GM12878 (cell line): ENCODE results near the gene WEE2. TPM values are rescaled to one million over a fixed set of nuclear protein-coding genes. Genes with fewer than 3 reads are reported as not detected.

ENCODE experiments used
- ATAC-seq: fragments of 200-7000 bp; cut with Tn5 transposase; 3 replicates; pipeline ENCODE4 v1.9.1; 2020; ENCODE audit warnings: mild to moderate bottlenecking, moderate library complexity
- BruUV-seq: library from RNA; stranded (reverse); fragments of 400-500 nt; replicated peaks from 2 replicates; lab custom pipeline; 2021; lab: Mats Ljungman, UMichigan
- CTCF ChIA-PET: fragments of 300-600 bp; sonication (Branson Sonifier 250); formaldehyde crosslinking; extraction: SDS; loops from one replicate; lab custom pipeline; 2021; ENCODE audit warnings: inconsistent platforms; lab: Yijun Ruan, JAX
- POLR2A ChIA-PET: fragments of 350-600 bp; formaldehyde crosslinking; extraction: SDS; loops from one replicate; lab custom pipeline; 2021; ENCODE audit warnings: inconsistent platforms; lab: Charles Lee
- RAD21 ChIA-PET: fragments of 300-600 bp; sonication (Branson Sonifier 250); formaldehyde crosslinking; loops from one replicate; lab custom pipeline; 2023; ENCODE audit warnings: antibody characterized with exemption; ENCODE audit not compliant: unreplicated experiment; lab: Charles Lee
- SMC1A ChIA-PET: fragments of 300-600 bp; sonication (Branson Sonifier 250); formaldehyde crosslinking; loops from one replicate; lab custom pipeline; 2023; ENCODE audit not compliant: unreplicated experiment, uncharacterized antibody; lab: Charles Lee
- DNase-seq: peaks from one replicate; pipeline ENCODE4 v3.0.0-alpha.2; 2011; ENCODE audit warnings: low read depth, low spot score
- FAIRE-seq: peaks from 3 replicates; lab custom pipeline; 2011; peaks lifted over from hg19 to GRCh38; lab: Jason Lieb, UNC
- H2AFZ ChIP-seq: 2 replicates; pipeline ENCODE4 v1.6.0; 2011; ENCODE audit warnings: low read depth, low read length, control low read depth; ENCODE audit not compliant: control insufficient read depth
- H3K27ac ChIP-seq: 2 replicates; pipeline ENCODE4 v1.5.1; 2011; ENCODE audit warnings: control low read depth; ENCODE audit not compliant: control insufficient read depth, insufficient read depth
- H3K27me3 ChIP-seq, 2 experiments: replicated peaks in 1 of 2; 2 replicates each; pipeline versions ENCODE4 v1.6.0 to v1.6.1; 2011; ENCODE audit warnings: low read length in 1 of 2; ENCODE audit not compliant: control insufficient read depth in 2 of 2, insufficient read depth in 2 of 2
- H3K36me3 ChIP-seq, 2 experiments: 2 replicates each; pipeline ENCODE4 v1.5.1; 2011; ENCODE audit warnings: low read length in 1 of 2; ENCODE audit not compliant: control insufficient read depth in 2 of 2, insufficient read depth in 2 of 2
- H3K4me1 ChIP-seq: 2 replicates; pipeline ENCODE4 v1.6.1; 2011; ENCODE audit warnings: mild to moderate bottlenecking, low read length, moderate library complexity, mixed read lengths; ENCODE audit not compliant: control insufficient read depth, insufficient read depth
- H3K4me2 ChIP-seq: 2 replicates; pipeline ENCODE4 v1.6.0; 2011; ENCODE audit warnings: control low read depth; ENCODE audit not compliant: control insufficient read depth, insufficient read depth
- H3K4me3 ChIP-seq: fragments of 200-600 bp; sonication (generic); 2 replicates; pipeline ENCODE4 v1.5.1; 2016
- H3K79me2 ChIP-seq: 2 replicates; pipeline ENCODE4 v1.6.0; 2011; ENCODE audit warnings: low read length; ENCODE audit not compliant: control insufficient read depth, insufficient read depth
- H3K9ac ChIP-seq: 2 replicates; pipeline ENCODE4 v1.8.0; 2011; ENCODE audit warnings: low read length, control low read depth, mixed read lengths; ENCODE audit not compliant: control insufficient read depth, insufficient read depth
- H3K9me3 ChIP-seq: replicated peaks from 3 replicates; pipeline ENCODE4 v1.5.1; 2011; ENCODE audit warnings: mild to moderate bottlenecking, low read length; ENCODE audit not compliant: control insufficient read depth, insufficient read depth
- H4K20me1 ChIP-seq: 2 replicates; pipeline ENCODE4 v1.6.0; 2011; ENCODE audit not compliant: control insufficient read depth, insufficient read depth
- BMI1 ChIP-seq: fragments of 450-650 bp; IDR thresholded peaks from 2 replicates; pipeline ENCODE4 v1.6.1; 2016; ENCODE audit warnings: mild to moderate bottlenecking, moderate library complexity, borderline replicate concordance
- EZH2 ChIP-seq: IDR thresholded peaks from 2 replicates; pipeline ENCODE4 v1.6.1; 2012; ENCODE audit warnings: low read depth, mild to moderate bottlenecking, control low read depth, inconsistent platforms, low read length, borderline replicate concordance; ENCODE audit not compliant: control insufficient read depth
- GABPA ChIP-seq: IDR thresholded peaks from 2 replicates; pipeline ENCODE4 v1.6.1; 2014; ENCODE audit warnings: antibody characterized with exemption, low read depth, mild to moderate bottlenecking, inconsistent platforms
- HDAC2 ChIP-seq: fragments of 200-600 bp; sonication (generic); IDR thresholded peaks from 2 replicates; pipeline ENCODE4 v1.6.1; 2017
- JUND ChIP-seq: IDR thresholded peaks from 2 replicates; pipeline ENCODE4 v1.6.1; 2012; ENCODE audit warnings: low read depth, mild to moderate bottlenecking, low read length, improper control_type of control experiment, moderate library complexity
- MXI1 ChIP-seq: fragments of 150-350 bp; IDR thresholded peaks from 2 replicates; pipeline ENCODE4 v1.6.1; 2011; ENCODE audit warnings: low read depth, mild to moderate bottlenecking, inconsistent platforms, low read length, improper control_type of control experiment
- NFXL1 ChIP-seq: fragments of 450-650 bp; IDR thresholded peaks from 2 replicates; pipeline ENCODE4 v1.6.1; 2017; ENCODE audit warnings: antibody characterized with exemption, mild to moderate bottlenecking, borderline replicate concordance
- NR2C1 ChIP-seq: fragments of 450-650 bp; IDR thresholded peaks from 2 replicates; pipeline ENCODE4 v1.6.1; 2017; ENCODE audit warnings: antibody characterized with exemption, mild to moderate bottlenecking, moderate library complexity
- SPI1 ChIP-seq: IDR thresholded peaks from 2 replicates; pipeline ENCODE4 v1.6.1; 2011; ENCODE audit warnings: low read depth, mild to moderate bottlenecking, low read length, moderate library complexity, borderline replicate concordance; ENCODE audit not compliant: insufficient read depth
- STAT3 ChIP-seq: IDR thresholded peaks from 2 replicates; pipeline ENCODE4 v1.6.1; 2011; ENCODE audit warnings: low read depth, low read length, improper control_type of control experiment
- ZNF207 ChIP-seq: fragments of 450-650 bp; IDR thresholded peaks from 2 replicates; pipeline ENCODE4 v1.6.1; 2014; ENCODE audit warnings: antibody characterized with exemption, mild to moderate bottlenecking, borderline replicate concordance
- ZNF622 ChIP-seq: fragments of 450-650 bp; IDR thresholded peaks from 2 replicates; pipeline ENCODE4 v1.6.1; 2017; ENCODE audit warnings: mild to moderate bottlenecking, inconsistent platforms
- WGBS: methylation state at CpG from one replicate; pipeline ENCODE4 v1.1.6; 2016; ENCODE audit warnings: low lambda C conversion rate; ENCODE audit not compliant: insufficient replicate concordance, insufficient coverage; ENCODE audit errors: missing lambda C conversion rate; 5-methylcytosine and 5-hydroxymethylcytosine counted together
- in situ Hi-C: fragments of 300-500 bp; cut with MboI; formaldehyde crosslinking; loops from 9 replicates; pipeline ENCODE4 v1.14.3; 2018; ENCODE audit warnings: mixed read lengths
- intact Hi-C: fragments of 100-400 bp; cut with micrococcal nuclease; formaldehyde crosslinking; loops from one replicate; pipeline ENCODE4 v1.14.2; 2022; ENCODE audit not compliant: unreplicated experiment
- polyA plus RNA-seq, 11 experiments: library from polyadenylated mRNA; depleted of rRNA in 4 of 11; unstranded in 6 of 11; stranded (reverse) in 5 of 11; fragments of >200 nt; fragmentation: Nextera tagmentation in 4 of 11; fragmentation: Illumina TruSeq in 1 of 11; extraction: Ambion mirVana in 4 of 11; extraction: Trizol in 1 of 11; gene quantifications; 1 replicate in 1 of 11; 2 replicates in 10 of 11; pipeline versions ENCODE4 v1.2.1 to v1.2.3, GENCODE V29; 2011 to 2016; ENCODE audit warnings: inconsistent platforms in 2 of 11, missing spikeins in 2 of 11, low read depth in 1 of 11
- total RNA-seq, 4 experiments: library from RNA; depleted of rRNA in 3 of 4; stranded (reverse); fragments of >200 nt in 3 of 4; fragmentation: Illumina TruSeq in 1 of 4; extraction: Trizol in 1 of 4; gene quantifications; 2 replicates each; pipeline versions ENCODE4 v1.2.1 to v1.2.3, GENCODE V29; 2013 to 2021
- TF ChIP-seq, protein P1 (sequence below): fragments of 150-350 bp; IDR thresholded peaks from 2 replicates; pipeline ENCODE4 v1.6.1; 2014; ENCODE audit warnings: mild to moderate bottlenecking, low read depth, low read length
- TF ChIP-seq, protein P2 (sequence below): IDR thresholded peaks from 2 replicates; pipeline ENCODE4 v1.6.1; 2012; ENCODE audit warnings: low read length, inconsistent platforms
- TF ChIP-seq, protein P3 (sequence below): fragments of 450-650 bp; formaldehyde crosslinking; IDR thresholded peaks from 2 replicates; pipeline ENCODE4 v1.5.0; 2022; ENCODE audit warnings: mild to moderate bottlenecking, missing genetic modification characterization
- TF ChIP-seq, protein P4 (sequence below): fragments of 450-650 bp; IDR thresholded peaks from 2 replicates; pipeline ENCODE4 v1.6.1; 2017; ENCODE audit warnings: mild to moderate bottlenecking

The WEE2 gene
- total and polyA plus RNA-seq, 10 of the 15 experiments (the other 5 are each of a cell fraction or from before 2014, with no cell fraction given), result 0.02 to 0.03 (median 0.03) TPM; not detected in 7

DNA sequence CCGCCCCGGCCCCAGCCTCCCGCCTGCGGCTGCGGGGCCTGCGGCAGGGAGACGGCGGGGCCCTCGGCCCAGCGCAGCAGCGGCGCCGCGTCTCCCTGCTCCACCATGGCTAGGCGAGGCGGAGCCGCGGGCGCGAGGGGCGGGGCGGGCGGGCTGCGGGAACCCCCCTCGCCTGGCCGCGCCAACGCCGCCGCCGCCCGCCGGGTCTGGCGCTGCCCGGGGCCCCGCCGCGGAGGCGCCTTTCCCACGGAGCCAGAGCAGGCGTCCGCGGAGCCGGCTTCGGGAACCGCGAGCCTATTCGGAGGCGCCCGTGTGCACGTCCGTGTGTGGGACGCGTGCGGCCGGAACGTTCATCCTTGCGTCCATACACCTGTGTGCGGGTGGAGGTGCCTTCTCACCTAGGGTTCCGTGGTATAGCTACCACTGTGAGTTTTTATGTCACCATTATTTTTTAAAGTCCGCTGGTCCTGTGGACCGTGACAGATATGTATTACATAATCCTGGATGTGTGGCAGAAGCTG lies 6.0 kb upstream of the WEE2 start, which contains the start of gene DENND11:
Gene DENND11 (minus strand): TSS at position 120 of the 521 bp plus-strand sequence. CDS start 13 bp downstream, at position 107.
- POLR2A ChIA-PET, result interaction anchor here (0.9 to 1.5 kb wide), 3 partner anchors 9 to 36 kb away, joined by 3 to 5 read pairs (median 4); partner anchors contain the start of gene SSBP1
- BruUV-seq, result no TSS peak
- SMC1A ChIA-PET, result interaction anchor here (0.5 to 1.1 kb wide), 6 partner anchors 14 to 143 kb away, joined by 3 to 6 read pairs (median 3); partner anchors contain the start of gene SSBP1
- TF ChIP-seq ZNF207 (no peak), GABPA (no peak), SPI1 (no peak), HDAC2 (no peak), NR2C1 (no peak), ZNF622 (no peak), MXI1 (no peak), JUND (no peak), BMI1 (no peak), NFXL1 (no peak), STAT3 (no peak), EZH2 (no peak)
- TF ChIP-seq, protein P1, sequence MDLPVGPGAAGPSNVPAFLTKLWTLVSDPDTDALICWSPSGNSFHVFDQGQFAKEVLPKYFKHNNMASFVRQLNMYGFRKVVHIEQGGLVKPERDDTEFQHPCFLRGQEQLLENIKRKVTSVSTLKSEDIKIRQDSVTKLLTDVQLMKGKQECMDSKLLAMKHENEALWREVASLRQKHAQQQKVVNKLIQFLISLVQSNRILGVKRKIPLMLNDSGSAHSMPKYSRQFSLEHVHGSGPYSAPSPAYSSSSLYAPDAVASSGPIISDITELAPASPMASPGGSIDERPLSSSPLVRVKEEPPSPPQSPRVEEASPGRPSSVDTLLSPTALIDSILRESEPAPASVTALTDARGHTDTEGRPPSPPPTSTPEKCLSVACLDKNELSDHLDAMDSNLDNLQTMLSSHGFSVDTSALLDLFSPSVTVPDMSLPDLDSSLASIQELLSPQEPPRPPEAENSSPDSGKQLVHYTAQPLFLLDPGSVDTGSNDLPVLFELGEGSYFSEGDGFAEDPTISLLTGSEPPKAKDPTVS, result no peak
- TF ChIP-seq, protein P2, sequence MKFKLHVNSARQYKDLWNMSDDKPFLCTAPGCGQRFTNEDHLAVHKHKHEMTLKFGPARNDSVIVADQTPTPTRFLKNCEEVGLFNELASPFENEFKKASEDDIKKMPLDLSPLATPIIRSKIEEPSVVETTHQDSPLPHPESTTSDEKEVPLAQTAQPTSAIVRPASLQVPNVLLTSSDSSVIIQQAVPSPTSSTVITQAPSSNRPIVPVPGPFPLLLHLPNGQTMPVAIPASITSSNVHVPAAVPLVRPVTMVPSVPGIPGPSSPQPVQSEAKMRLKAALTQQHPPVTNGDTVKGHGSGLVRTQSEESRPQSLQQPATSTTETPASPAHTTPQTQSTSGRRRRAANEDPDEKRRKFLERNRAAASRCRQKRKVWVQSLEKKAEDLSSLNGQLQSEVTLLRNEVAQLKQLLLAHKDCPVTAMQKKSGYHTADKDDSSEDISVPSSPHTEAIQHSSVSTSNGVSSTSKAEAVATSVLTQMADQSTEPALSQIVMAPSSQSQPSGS, result no peak
- TF ChIP-seq, protein P3, sequence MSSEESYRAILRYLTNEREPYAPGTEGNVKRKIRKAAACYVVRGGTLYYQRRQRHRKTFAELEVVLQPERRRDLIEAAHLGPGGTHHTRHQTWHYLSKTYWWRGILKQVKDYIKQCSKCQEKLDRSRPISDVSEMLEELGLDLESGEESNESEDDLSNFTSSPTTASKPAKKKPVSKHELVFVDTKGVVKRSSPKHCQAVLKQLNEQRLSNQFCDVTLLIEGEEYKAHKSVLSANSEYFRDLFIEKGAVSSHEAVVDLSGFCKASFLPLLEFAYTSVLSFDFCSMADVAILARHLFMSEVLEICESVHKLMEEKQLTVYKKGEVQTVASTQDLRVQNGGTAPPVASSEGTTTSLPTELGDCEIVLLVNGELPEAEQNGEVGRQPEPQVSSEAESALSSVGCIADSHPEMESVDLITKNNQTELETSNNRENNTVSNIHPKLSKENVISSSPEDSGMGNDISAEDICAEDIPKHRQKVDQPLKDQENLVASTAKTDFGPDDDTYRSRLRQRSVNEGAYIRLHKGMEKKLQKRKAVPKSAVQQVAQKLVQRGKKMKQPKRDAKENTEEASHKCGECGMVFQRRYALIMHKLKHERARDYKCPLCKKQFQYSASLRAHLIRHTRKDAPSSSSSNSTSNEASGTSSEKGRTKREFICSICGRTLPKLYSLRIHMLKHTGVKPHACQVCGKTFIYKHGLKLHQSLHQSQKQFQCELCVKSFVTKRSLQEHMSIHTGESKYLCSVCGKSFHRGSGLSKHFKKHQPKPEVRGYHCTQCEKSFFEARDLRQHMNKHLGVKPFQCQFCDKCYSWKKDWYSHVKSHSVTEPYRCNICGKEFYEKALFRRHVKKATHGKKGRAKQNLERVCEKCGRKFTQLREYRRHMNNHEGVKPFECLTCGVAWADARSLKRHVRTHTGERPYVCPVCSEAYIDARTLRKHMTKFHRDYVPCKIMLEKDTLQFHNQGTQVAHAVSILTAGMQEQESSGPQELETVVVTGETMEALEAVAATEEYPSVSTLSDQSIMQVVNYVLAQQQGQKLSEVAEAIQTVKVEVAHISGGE, result no peak
- TF ChIP-seq, protein P4, sequence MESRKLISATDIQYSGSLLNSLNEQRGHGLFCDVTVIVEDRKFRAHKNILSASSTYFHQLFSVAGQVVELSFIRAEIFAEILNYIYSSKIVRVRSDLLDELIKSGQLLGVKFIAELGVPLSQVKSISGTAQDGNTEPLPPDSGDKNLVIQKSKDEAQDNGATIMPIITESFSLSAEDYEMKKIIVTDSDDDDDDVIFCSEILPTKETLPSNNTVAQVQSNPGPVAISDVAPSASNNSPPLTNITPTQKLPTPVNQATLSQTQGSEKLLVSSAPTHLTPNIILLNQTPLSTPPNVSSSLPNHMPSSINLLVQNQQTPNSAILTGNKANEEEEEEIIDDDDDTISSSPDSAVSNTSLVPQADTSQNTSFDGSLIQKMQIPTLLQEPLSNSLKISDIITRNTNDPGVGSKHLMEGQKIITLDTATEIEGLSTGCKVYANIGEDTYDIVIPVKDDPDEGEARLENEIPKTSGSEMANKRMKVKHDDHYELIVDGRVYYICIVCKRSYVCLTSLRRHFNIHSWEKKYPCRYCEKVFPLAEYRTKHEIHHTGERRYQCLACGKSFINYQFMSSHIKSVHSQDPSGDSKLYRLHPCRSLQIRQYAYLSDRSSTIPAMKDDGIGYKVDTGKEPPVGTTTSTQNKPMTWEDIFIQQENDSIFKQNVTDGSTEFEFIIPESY, result no peak

More for the DNA sequence above, 6.0 kb upstream of the WEE2 start, which contains the start of gene DENND11:
- DNase-seq (no peak), ATAC-seq (peak; percentile 67), FAIRE-seq (no peak)
- Histone ChIP-seq H3K4me2 (peak within 1 kb of the TSS; percentile 91), H2AFZ (peak within 1 kb of the TSS; percentile 85), H3K4me1 (peaks cover 4% of the 10 kb centered on the region; the same call in 1 of the 2 replicates), H3K79me2 (peaks cover 23% of the 10 kb centered on the region), H3K36me3 (no peaks in the 10 kb centered on the region), H3K9me3 (no peaks in the 10 kb centered on the region), H3K9ac (peak within 1 kb of the TSS; percentile 64), H3K27ac (peak within 1 kb of the TSS; percentile 49), H3K27me3 (peaks cover 0 to 2% of the 10 kb centered on the region in 2 experiments; a peak in 1 of 4 replicates), H3K4me3 (peak within 1 kb of the TSS; percentile 97), H4K20me1 (no peaks in the 10 kb centered on the region)
- ChIA-PET CTCF (interaction anchor here (0.7 to 3.7 kb wide), 8 partner anchors 10 to 53 kb away, joined by 3 to 36 read pairs (median 6); partner anchors contain the start of gene SSBP1), RAD21 (interaction anchor here (1.2 to 3.7 kb wide), 4 partner anchors 16 to 47 kb away, joined by 3 to 16 read pairs (median 4); partner anchors contain the start of gene SSBP1)
- in situ Hi-C loops, result no loop called here
- intact Hi-C loops, result no loop called here
- 2% methylated on average over 31 of the region's 62 CpGs for WGBS
